GM19035 (cell line): ENCODE results near the gene SLC26A6.

ENCODE experiments used
- ATAC-seq: cut with Tn5 transposase; IDR thresholded peaks from one replicate; pipeline ENCODE4 v1.9.1; 2021; ENCODE audit not compliant: unreplicated experiment

The SLC26A6 gene

DNA sequence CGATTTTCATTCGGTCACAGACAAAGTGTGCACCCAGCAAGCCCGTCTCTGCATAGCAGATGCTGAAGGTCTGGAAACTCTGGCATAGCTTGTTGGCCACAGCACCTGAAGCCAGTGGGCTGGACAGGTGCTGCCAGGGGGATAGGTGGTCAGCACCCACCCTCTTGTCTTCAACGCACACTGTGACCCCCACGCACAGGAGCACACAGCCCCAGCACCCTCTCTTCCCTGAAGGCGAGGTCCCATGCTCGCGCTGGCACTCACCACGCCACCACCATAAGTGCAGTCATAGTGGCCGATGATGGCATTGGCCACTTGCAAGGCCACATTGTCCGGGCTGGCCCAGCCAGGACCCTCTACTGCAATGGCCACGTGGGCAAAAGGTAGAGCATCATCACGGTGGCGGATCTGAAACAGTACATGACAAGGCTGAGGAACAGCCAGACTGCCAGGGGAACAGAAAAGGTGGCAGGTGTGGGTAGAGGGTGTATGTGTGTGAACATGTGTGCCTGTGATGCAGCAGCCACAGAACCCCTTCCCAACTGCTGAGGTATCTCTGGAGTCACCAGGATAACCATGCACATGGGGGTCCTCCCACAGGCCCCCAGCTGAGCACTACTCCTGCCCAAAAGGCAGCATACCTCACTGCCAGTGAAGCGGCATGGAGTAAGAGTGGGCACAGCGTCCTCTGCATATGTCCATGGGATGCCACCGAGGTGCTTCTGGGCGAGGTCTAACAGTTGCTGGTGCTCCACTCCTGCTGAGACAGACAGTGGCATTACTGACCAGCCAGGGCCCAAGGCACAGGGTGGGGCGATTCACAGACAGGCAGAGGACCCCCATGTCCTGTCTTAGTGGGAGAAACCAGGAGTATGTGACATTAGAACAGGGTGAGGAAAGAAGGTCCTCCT is 34.3 kb downstream of the SLC26A6 start:
- no peak for ATAC-seq

DNA sequence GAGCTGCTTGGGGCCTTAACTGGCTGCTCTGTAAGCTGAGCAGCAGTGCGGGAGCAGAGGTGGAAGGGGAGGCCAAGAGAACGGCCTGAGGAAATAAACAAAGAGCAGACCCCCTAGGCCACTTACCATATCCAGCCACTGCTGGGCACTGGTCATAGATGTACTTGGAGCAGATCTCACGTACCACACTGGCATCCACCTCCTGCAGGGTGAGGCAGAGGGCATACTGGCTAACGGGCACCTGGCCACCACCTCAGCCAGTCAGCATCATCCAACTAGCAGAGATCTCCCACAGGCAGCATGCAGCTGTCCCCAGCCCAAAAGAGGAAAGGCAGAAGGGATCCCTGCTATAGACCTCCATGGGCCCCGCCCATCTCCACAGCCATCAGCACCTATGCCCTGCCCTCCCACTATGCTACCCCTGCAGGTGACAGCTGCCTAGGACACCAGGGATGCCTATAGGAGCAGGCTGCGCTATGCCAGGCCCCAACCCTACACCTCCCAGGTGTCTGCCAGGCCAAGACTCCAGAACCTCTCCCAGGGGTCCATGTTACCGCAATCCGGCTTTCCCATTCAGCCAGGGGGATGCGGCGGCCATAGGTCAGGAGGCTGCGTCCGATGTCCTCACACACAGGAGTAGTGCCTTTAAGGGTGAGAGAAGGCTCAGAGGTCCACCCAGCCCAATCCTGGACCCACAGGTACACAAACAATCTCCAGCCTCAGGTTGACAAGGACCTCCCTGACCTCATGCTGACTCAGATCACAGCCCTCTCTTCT is 35.6 kb downstream of the SLC26A6 start:
- no peak for ATAC-seq

DNA sequence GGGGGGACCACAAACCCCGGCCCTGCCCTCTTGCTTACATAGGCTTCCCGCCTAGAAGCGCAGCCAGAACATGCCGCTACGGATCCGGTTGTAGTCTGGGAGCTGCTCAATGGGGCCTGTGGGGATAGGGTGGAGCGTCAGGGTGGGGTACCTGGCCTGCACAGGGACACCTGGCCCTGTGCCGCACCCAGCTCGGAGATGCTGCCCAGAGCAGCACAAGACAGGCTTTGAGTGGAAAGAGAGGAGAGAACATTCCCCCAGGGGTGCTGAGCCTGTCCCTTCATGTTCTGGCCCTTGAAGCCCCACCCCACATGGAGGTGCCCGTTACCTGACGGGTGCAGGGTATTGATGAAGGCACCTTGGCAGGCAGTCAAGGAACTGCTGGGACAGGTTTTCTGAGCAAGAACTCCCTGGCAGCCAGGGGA is 36.2 kb downstream of the SLC26A6 start:
- no peak for ATAC-seq

DNA sequence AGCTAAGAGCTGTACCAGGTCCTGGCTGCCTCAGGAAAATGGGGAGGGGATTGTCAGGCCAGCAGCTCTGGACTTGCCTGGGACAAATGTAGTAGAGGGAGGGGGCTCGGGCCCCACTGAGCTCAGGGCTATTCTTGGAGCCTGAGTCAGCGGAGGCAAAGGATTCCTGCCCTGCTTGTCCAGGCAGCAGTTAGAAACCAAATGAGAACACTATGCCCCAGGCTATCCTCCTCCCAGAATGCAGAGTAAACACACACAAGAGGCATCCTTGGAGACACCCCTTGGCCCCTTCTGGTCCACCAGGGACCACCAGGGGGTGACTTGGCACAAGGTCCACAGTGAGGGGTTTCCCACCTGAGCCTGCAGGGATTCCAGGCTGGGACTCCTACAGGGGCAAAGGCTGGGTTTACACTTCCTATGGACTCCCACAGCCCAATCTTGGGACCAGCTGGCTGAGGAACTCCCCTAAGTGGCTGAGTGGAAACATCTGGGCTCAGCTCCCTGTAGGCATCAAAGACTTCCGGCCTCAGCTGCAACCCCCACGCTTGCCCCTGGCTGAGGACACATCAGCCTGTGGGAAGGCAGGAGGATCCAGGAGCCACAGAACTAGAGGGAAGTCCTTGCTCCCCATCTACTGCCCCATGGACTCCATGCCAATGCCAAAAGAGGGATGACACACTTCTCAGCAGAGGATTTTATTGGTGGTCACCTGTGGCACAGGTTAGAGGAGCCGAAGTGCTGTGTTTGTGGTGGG is 36.8 kb downstream of the SLC26A6 start:
- ATAC-seq: no peak

DNA sequence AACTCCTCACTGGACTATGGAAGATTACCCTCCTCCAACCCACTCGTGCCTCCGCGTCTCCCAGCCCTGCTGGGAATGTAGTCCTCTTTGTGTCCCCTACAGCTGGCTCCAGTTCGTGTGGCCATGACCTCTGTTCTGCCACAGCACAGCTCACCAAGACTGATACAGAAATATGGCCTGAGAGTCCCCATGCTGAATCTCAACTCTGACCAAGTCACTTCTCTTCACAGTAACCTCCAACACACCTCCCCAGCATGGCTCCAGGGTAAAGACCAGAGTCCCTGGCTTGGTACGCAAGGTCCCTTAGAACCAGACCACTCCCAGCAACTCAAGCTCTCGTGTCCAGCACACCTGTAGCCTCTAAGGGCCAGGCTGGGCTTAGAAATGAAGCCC is 37.9 kb downstream of the SLC26A6 start:
- no peak for ATAC-seq

DNA sequence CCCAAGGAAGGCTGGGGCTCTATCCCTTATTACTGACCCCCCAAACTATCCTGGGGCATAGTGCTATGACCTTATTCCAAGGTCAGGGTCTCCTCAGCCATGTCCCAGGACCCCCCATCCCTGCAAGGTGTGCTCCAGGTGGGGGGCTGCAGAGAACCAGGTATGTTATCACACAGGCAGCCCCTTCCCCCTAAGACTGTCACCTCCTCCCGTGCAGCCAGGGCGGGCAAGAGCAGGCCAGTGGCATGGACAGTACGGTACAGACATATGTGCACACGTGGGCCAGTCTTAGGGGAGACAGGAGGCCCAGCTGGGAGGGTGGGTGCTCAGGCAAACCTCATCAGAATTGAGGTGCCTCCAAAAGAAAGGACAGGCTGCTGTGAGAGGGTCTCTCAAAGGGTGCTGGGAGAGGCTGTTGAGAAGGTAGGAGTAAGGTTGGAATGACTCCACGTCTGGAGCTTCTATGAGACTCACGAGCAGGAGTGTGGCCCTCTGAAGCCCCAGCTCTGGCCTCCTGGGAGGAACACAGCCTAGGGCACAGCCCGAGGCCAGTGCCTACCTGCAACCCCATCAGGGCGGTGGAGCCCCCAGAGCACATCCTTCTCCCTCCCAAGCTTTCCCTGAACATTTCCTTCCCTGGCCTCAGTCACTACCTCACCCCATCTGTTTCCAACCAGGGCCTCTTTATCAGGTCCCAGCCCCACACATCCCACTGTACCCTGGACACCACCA is 38.4 kb downstream of the SLC26A6 start:
- ATAC-seq: no peak

DNA sequence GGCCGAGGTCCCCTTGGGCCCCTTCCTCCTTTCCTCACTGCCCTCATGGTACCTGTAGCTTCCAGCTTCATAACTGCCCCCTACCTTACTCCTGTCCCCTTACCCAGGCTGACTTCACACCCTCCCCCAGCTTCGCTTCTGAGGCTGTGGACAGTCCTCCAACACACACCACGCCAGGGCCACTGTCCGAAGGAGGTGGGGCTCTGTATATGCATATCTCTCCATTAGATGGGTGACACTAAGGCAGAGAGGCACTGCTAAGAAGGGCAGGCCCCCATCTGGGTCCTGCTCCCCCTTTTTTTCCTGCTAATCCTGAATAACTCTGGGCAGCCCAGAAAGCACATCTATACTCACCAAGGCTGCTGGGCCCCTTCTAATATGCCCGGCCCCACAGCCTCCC is 39.1 kb downstream of the SLC26A6 start:
- ATAC-seq: no peak

DNA sequence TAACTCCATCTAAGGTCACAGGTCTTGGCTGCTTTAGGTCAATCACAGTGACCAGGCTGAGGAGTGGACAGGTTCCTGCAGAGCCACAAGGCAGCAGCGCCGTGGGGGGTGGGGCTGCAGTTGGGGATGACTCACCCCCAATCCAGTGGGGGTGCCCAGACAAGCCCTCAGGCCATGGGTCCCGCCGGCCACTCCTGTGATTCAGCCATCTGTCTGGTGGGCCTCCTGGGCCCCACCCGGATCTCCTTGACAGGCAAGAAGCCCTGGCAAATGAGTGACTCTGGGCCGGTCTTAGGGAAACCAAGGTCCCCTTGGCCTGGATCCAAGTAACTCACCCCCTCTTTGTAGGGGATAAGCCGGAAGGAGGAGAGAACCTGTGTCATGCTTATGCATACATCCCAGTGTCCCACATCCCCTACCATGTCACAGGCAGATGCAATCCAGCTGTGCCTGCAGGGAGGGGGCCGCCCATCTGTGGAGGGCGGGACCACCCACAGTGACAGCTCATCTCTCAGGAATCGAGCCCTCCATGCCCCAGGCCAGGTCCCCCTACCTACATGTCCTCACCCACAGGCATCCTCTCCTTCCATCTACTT is 39.6 kb downstream of the SLC26A6 start:
- no peak for ATAC-seq

- no peak for ATAC-seq
Observed at GRCh38 chr3:48595075-48595525, 40.2 kb downstream of the SLC26A6 start, which contains the start of gene COL7A1. TSS of gene COL7A1 (minus strand) at chr3:48595329. CDS start at chr3:48595159, 170 bp downstream.

DNA sequence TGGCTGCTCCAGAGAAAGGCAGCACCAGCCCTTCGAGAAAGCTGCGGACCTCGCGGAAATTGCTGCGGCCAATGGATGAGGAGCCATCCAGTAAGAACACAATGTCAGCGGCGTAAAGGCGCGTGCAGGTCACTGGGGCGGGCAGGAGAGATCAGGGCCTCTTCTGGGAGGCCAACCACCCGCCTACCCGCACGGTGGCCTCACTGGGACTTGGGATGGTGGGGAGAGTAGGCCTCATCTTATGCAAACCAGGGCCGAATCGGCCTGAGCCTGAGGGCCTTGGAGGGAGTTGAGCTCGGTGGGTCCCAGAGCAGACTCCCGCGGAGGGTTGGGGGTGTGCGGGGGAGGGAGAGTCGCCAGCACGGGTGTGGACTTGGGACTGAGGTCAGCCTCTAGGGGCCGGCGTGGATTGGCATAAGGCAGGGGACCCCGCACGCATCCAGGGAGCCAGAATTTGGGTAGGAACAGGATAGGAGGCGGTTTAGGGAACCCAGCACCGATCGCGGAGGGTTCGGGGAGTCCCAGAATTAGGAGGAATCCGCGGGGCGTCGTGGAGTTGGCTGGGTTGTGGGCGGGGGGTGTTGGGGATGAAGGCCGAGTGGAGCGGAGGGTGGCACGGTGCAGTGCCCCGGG is 40.7 kb downstream of the SLC26A6 start:
- ATAC-seq: no peak

DNA sequence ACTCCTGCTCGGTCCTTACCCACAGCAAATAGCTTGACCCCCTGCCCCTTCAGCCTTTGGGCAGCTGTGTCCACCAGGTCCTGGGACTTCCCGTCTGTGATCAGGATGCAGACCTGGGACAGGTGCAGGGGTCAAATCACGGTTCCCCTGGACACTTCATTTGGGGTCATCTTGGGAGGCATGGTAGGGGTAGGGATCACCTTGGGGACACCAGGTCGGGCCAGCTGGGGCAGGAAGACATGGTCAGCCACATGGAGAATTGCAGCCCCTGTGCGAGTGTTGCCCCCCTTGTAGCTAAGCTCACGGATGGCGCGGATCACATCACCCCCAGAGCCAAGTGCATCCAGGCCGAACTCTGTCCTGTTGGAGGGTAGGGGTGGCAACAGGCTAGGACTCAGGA is 41.9 kb downstream of the SLC26A6 start:
- no peak for ATAC-seq

DNA sequence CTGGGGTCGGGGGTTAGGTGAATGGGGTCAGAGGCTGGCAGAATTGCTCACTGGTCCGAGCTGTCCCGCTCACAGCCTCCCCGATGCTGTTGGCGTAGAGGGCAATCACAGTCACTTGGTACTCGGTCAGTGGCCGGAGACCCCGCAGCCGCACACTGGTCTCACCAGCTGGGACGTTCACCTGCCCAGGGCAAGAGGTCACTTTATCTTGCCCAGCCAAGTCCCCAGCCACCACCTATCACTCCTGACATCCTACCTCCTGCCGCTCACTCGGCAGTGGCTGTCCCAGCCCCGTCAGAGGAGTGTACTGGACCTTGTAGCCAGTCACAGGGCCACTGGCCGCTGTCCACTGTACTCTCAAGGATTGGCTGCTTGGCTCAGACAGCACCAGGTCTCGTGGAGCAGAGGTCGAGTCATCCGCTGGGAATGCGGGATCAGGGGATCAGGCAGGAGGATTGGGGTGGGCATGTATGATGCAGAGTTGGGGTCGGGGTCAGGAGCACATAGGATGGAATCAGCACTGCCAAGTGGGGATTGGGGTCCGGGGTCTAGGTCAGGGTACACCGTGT is 42.7 kb downstream of the SLC26A6 start:
- no peak for ATAC-seq

DNA sequence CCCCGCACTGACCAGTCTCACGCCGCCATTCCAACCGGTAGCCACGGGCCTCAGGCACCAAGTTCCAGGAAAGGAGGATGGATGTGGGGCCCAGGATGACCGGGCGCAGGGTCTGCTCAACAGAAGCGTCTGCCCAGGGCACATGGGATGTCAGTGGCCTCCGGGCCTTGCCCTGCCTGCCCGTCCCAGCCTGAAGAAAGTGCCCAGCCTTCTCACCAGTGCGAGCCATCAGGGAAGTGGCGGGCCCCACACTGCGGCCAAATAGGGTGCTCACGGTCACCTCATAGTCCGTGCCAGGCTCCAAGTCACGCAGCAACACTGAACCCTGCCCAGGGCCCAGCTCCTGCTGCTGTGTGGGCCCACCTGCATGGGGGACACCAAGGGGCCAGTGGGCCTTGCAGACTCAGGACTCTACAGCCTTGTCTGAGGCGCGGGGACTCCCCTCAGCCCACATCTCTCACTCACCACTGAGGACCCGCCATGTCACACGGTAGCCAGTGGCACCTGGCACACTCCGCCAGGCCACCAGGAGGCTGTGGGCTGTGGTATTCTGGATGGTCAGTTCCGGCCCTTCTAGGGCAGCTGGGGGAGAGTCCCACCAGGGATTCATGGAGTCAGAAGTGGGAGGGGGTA is 43.3 kb downstream of the SLC26A6 start:
- ATAC-seq: no peak

GRCh38 chr3:48591436-48591835 is 43.8 kb downstream of the SLC26A6 start:
- no peak for ATAC-seq

DNA sequence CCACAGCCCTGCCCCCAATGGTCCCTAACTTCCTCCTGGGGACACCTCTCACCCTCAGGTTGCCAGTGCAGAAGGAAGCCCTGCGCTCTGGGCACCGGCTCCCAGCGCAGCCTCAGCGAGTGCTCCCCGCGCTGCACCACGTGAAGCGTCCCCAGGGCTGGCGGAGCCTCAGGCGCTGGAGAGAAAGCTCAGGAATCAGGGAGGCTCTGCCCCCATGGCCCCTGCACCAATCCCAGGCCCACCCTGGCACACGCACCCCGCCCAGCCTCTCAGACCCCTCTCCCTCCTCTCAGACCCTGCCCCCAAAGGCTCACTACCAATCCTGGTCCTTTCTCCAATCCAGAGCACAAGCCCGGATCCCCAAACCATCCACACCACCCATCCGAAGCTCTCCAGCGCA is 47.0 kb downstream of the SLC26A6 start:
- ATAC-seq: no peak

GRCh38 chr3:48587686-48588085 is 47.6 kb downstream of the SLC26A6 start:
- no peak for ATAC-seq

- ATAC-seq: no peak
Observed at GRCh38 chr3:48585411-48585810, 49.9 kb downstream of the SLC26A6 start.

GRCh38 chr3:48584836-48585235 is 50.4 kb downstream of the SLC26A6 start:
- ATAC-seq: no peak
